Stimulated activated naive CD8-positive, alpha-beta T cell treated with anti-CD3 and anti-CD28 coated beads, Interleukin-15, amount 100 ng/mL, for 72 hours (primary cell): ENCODE measurements around the gene CDC14B.
"Not testable (repeated sequence)": the region's sequence is repeated elsewhere in the genome, so short reads cannot be mapped to it uniquely, and the experiment has no call there.

Experiments used
- ATAC-seq: fragments of 150-1000 bp; cut with Tn5 transposase; 2 replicates; pipeline ENCODE4 v1.10.0; 2021; ENCODE audit warnings: mild to moderate bottlenecking, moderate library complexity
- DNase-seq, 2 donors: peaks; one replicate each; pipeline ENCODE4 v3.0.0; 2021 to 2022
- H3K27ac Mint-ChIP-seq, 2 donors: one replicate each; pipeline ENCODE4 v1.8.0; 2022; ENCODE audit warnings: mild to moderate bottlenecking in 2 of 2, mixed read lengths in 2 of 2, moderate library complexity in 2 of 2
- H3K27me3 Mint-ChIP-seq: one replicate; pipeline ENCODE4 v1.8.0; 2022; ENCODE audit warnings: mixed read lengths
- H3K4me1 Mint-ChIP-seq: one replicate; pipeline ENCODE4 v1.8.0; 2022; ENCODE audit warnings: mild to moderate bottlenecking, mixed read lengths
- H3K4me3 Mint-ChIP-seq, 2 donors: one replicate each; pipeline ENCODE4 v1.8.0; 2022; ENCODE audit warnings: mild to moderate bottlenecking in 2 of 2, mixed read lengths in 2 of 2, moderate library complexity in 1 of 2
- H3K9me3 Mint-ChIP-seq, 2 donors: one replicate each; pipeline ENCODE4 v1.8.0; 2022; ENCODE audit warnings: mixed read lengths in 2 of 2

Gene CDC14B

GRCh38 chr9:96509848-96510247 lies 109.8 kb downstream of the CDC14B start:
- no peaks in the 10 kb centered on the region for H3K9me3 Mint-ChIP-seq
- H3K4me1 Mint-ChIP-seq = peaks cover 13% of the 10 kb centered on the region
- H3K27me3 Mint-ChIP-seq = no peaks in the 10 kb centered on the region
- ATAC-seq (no peak), DNase-seq (no peak)
- no peak overlapping the region for H3K27ac Mint-ChIP-seq
- no peak overlapping the region for H3K4me3 Mint-ChIP-seq

DNA sequence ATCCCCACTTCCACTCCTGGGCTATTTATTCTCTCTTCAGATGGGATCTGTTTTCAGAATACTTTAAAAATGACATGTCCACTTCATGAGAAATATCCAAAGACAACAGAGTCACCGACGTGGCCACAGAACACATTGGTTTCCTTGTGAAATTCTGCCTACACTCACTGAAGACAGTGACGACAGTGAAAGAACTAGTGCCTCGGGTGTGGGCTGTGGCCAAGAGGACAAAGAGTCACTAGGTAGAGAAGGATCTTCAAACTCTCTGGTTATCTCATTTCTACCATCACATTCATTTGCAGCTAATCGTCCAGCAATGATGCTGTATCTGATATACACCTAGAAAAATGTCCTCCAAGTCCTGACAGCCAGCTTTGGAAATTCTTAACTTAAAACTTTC lies 110.6 kb downstream of the CDC14B start:
- ATAC-seq (no peak), DNase-seq (no peak)
- Mint-ChIP-seq H3K4me1 (peaks cover 17% of the 10 kb centered on the region), H3K4me3 (no peak overlapping the region), H3K9me3 (no peaks in the 10 kb centered on the region), H3K27me3 (no peaks in the 10 kb centered on the region), H3K27ac (no peak overlapping the region)

DNA sequence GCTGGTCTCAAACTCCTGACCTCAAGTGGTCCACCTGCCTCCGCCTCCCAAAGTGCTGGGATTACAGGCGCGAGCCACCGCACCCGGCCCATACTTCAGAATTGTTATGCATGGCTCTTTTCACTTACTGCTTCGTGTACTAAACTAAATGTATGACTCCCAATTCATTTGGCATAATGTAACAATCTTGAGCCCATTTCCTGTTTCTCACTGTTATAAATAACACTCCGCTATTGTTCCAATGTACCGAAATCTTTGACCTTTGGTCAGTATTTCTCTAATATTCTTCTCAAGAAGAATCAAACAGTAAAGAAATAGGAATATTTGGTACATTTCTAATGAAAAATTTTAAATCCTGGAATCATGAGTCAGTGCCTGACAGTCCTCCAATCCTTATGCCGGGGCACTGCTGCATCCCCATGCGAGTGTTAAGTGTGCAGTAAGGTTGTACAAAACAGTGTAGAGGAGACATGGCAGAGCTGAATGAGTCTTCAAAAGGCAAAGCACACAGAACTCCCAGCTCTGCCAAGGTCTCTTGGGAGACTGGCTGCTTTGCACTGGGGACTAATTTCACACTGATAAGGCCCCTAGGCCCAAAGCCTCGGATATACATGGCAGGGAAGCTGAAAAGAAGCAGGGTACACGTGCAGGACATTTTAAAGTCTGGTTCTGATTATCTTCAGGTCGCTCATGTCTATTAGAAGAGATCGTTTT lies 111.3 kb downstream of the CDC14B start:
- ATAC-seq = no peak
- Mint-ChIP-seq H3K4me3 (no peak overlapping the region), H3K27ac (no peak overlapping the region), H3K27me3 (no peaks in the 10 kb centered on the region), H3K4me1 (peaks cover 17% of the 10 kb centered on the region), H3K9me3 (no peaks in the 10 kb centered on the region)
- no peak for DNase-seq

DNA sequence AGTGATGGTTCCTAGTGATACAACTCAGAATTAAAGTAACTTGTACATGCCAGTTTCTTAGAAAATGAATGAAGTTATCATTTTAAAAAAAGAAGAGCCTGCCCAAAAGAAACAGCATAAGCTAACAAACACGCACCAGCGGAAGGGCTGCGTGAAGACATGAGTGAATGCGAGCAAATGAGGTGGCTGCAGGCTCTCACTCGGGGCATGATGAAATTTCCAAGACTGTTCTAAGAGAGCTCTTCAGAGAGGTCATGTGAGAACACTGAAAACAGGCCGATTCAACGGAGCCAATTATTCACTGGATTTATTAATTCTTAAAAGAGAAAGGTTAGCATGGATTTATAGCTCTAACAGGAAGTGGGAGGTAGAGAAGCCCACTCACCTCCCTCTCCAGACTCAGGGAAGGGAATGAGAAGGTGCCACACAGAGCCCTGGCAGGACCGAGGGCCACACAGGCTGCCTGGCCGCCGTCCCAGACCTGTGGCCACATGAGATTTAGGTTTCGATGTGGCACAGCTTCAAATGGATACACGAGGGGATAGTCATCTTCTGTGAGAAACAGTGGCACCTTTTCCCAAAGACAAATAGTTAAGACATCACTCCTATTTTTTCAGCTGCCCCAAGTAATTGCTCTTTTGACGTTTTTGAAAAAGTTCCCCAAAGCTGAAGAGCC lies 114.2 kb downstream of the CDC14B start:
- Mint-ChIP-seq H3K9me3 (no peaks in the 10 kb centered on the region), H3K4me1 (peaks cover 16% of the 10 kb centered on the region), H3K27me3 (no peaks in the 10 kb centered on the region), H3K27ac (no peak overlapping the region), H3K4me3 (no peak overlapping the region)
- ATAC-seq (no peak), DNase-seq (no peak)

DNA sequence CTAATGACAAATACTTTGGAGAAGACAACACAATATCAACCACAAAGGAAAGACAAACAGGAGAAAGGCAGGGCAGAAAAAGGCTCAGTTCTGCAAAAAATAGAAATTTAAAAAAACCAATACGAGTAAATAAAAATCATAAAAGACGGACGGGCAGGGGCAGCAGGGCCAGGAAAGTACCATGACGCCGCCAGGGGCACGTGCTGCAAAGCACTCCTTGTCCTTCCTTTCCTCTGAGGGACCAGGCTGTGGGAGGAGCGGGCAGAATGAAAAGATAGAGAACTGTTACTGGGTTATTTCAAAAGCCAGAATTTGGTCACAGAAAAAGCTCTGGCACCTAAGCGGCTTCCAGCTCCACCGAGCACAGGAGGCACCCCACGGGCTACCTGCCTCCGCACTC lies 115.7 kb downstream of the CDC14B start:
- Mint-ChIP-seq H3K4me1 (peaks cover 4% of the 10 kb centered on the region), H3K27me3 (peaks cover 3% of the 10 kb centered on the region), H3K4me3 (no peak overlapping the region), H3K27ac (no peak overlapping the region), H3K9me3 (no peaks in the 10 kb centered on the region)
- ATAC-seq = no peak
- DNase-seq = no peak

GRCh38 chr9:96503374-96503748 lies 116.3 kb downstream of the CDC14B start:
- not testable (repeated sequence) for H3K27me3 Mint-ChIP-seq, H3K4me3 Mint-ChIP-seq, ATAC-seq, H3K9me3 Mint-ChIP-seq, H3K4me1 Mint-ChIP-seq, DNase-seq, H3K27ac Mint-ChIP-seq

DNA sequence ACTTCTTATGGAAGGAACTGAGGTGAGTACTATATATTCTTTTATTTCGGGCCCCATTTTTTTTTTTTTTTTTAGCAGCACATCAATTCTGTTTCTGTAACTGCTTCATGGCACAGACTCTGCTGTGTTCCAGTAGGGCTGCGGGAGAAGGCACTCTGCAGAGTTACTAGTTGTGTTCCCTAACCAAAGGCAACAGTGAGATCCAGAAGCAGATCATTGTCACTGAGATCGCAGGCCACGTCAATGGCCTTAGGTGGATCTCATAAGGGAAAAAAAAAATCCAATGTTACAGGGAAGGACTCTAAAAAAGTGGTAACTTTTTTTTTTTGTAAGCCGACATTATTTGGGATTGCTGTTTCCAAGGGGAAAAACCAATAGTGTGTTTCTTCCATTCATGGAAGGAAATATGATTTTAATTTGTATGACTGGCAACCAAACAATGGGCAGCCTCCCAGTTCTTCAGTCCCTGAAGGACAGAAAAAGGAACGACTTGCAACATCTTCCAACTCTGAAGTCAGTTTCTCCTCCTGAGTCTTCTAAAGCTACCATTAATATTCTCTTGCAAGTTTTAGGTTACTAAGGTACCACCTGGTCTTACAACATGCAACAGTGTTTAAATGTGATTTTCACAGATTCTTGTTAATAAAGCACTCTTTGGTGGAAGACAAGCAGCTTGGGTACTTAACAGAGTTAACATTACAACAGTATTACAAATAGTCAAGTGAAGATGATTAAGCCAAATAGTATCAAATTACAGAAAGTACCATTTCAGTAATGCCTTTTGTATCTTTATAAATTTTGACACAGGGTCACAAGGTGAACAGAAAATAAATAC lies 116.9 kb downstream of the CDC14B start:
- peaks cover 7% of the 10 kb centered on the region for H3K27me3 Mint-ChIP-seq
- no peak overlapping the region for H3K4me3 Mint-ChIP-seq
- H3K4me1 Mint-ChIP-seq = peaks cover 4% of the 10 kb centered on the region
- peak overlapping the region in 1 of 2 donors; percentile 89 for H3K27ac Mint-ChIP-seq
- no peaks in the 10 kb centered on the region for H3K9me3 Mint-ChIP-seq
- no peak for DNase-seq
- ATAC-seq = no peak

DNA sequence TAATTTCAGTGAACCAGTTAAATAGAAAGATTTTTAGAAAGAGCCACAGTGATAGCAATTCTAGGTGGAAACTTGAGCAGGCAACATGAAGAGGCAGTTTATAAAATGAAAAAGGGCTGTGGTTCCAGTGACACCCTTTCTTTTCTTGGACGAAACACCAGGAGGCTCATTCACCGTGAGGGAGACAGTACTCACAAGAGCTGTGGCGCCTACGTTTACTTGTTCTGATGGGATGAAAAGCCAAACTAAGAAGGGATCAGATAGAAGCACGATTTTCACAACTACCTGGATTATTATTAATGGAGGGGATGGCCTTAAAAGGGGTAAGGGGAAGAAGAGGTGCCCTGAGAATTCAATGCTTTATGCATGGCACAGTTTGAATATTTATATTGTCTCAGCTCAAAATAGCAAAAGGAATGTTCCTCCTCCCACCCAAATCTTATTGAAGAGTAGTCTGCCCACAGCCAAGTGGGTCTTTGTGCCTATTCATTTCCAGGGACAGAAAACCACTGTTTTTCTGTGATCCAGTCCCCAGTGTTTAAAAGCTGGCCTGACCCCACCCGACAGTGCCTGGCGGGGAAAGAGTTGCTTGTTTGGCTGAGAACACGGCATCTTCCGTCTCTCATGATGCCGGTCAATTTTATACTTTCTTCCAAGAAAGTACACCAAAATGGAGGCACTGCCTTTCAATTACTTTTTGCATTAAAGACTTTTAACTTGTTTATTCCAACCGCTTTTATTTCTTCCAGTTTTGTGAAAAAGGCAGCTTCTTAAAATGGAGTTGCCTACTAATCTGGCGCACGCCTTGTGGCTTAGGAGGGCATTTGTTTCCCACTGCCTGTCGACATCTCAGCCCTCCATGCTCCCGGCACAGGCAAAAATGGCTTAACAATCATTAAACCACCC lies 117.8 kb downstream of the CDC14B start:
- DNase-seq (no peak), ATAC-seq (no peak)
- Mint-ChIP-seq H3K4me3 (no peak overlapping the region), H3K9me3 (no peaks in the 10 kb centered on the region), H3K4me1 (peaks cover 4% of the 10 kb centered on the region), H3K27me3 (peaks cover 7% of the 10 kb centered on the region), H3K27ac (peak overlapping the region in 1 of 2 donors; percentile 89)

GRCh38 chr9:96500696-96501632 lies 118.7 kb downstream of the CDC14B start:
- DNase-seq (no peak), ATAC-seq (no peak)
- Mint-ChIP-seq H3K4me3 (no peak overlapping the region), H3K27ac (no peak overlapping the region), H3K9me3 (no peaks in the 10 kb centered on the region), H3K4me1 (peaks cover 4% of the 10 kb centered on the region), H3K27me3 (peaks cover 7% of the 10 kb centered on the region)

GRCh38 chr9:96499257-96499656 lies 120.4 kb downstream of the CDC14B start:
- Mint-ChIP-seq H3K4me1 (peaks cover 2% of the 10 kb centered on the region), H3K9me3 (no peaks in the 10 kb centered on the region), H3K27ac (no peak overlapping the region), H3K27me3 (peaks cover 7% of the 10 kb centered on the region), H3K4me3 (no peak overlapping the region)
- no peak for DNase-seq
- ATAC-seq = no peak

DNA sequence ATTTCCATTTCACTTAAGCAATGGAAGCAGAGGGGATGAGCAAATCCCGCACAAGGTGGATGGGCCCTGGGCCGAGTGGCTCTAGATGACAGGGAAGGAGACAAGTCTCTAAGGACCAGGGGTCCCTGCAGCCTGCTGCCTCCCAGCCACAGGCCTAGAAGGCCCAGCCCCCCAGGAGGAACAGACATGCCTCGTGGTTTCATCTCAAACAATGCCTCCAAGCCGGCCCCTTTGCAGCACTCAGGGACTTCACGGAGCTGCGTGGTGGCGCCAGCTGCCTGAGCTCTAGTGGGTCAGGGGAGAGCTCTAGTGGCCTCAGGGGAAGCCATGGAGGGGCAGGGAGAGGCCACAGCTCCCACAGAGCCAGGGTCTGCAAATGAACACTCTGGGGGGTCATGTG lies 120.8 kb downstream of the CDC14B start:
- Mint-ChIP-seq H3K4me1 (no peaks in the 10 kb centered on the region), H3K4me3 (no peak overlapping the region), H3K9me3 (no peaks in the 10 kb centered on the region), H3K27ac (peak overlapping the region in 1 of 2 donors; percentile 46), H3K27me3 (peaks cover 7% of the 10 kb centered on the region)
- ATAC-seq = no peak
- no peak for DNase-seq

DNA sequence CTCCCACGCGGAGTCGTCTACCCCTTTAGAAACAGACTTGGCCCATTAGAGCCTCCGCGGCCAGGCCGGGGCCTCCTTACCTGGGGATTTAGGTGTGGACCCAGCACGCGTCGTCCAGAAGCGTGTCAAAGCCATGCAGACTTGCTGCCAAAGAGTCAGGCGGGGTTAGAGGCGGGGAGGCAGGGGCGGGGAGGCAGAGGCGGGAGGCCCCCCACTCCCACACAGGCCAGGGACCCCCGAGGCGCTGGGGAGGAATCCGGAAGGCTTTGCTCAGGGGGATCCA lies 122.6 kb downstream of the CDC14B start:
- no peaks in the 10 kb centered on the region for H3K9me3 Mint-ChIP-seq
- H3K27ac Mint-ChIP-seq = peak overlapping the region in 1 of 2 donors; percentile 54
- H3K27me3 Mint-ChIP-seq = peaks cover 7% of the 10 kb centered on the region
- no peaks in the 10 kb centered on the region for H3K4me1 Mint-ChIP-seq
- H3K4me3 Mint-ChIP-seq = no peak overlapping the region
- no peak for DNase-seq
- no peak for ATAC-seq

DNA sequence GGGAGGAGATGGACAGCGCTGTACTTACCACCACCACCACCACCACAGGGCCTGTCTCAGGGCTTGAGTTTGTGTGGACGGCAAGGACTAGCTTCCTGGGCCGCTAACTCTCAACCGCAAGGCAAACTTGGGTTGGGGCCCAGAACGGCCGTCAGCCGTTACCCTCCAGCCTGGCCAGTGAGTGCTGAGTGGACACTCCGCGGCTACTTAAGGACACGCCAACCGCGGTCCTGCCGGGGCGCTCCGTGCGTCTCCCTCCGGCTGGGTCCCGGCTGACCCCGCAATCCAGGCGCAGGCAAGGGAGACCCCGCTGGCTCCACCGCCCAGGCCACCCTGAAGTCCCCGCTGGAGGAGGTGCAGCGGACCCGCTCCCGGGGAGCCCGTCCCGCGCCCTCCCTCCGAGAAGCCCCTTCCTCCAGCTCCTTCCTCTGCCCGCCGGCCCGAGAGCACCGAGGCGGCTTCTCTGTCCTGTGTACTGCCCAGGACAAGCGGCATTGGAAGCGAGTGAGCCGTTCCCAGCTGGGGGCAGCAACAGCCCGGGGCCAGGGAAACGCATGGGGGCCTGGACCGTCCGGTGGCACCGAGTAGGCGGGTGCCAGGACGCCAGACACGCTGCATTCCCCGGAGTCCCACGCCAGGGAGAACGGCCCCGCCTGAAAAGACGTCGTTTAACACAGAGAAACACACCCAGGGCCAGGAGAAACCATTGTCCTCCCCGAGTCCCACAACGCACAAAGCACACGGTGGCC lies 123.1 kb downstream of the CDC14B start:
- Mint-ChIP-seq H3K4me1 (peaks cover 5% of the 10 kb centered on the region), H3K4me3 (no peak overlapping the region), H3K9me3 (no peaks in the 10 kb centered on the region), H3K27ac (no peak overlapping the region), H3K27me3 (peaks cover 7% of the 10 kb centered on the region)
- ATAC-seq = peak; percentile 56
- DNase-seq = no peak

- peaks cover 7% of the 10 kb centered on the region for H3K27me3 Mint-ChIP-seq
- peak overlapping the region; percentile 60 to 79 for H3K27ac Mint-ChIP-seq
- H3K4me3 Mint-ChIP-seq = no peak overlapping the region
- no peak for DNase-seq
- no peaks in the 10 kb centered on the region for H3K9me3 Mint-ChIP-seq
- ATAC-seq = no peak
- H3K4me1 Mint-ChIP-seq = peaks cover 7% of the 10 kb centered on the region
Observed at GRCh38 chr9:96495341-96495740, 124.3 kb downstream of the CDC14B start.
